Parathyroid adenoma (tissue), 2 donors: ENCODE measurements around the gene PIAS2.
A peak's percentile ranks its signal among the peaks of the same experiment; 100 is the strongest.

Experiments used
- H2AFZ ChIP-seq: fragments of 300-600 bp; sonication (generic); one replicate; pipeline ENCODE4 v1.7.0; 2017; ENCODE audit warnings: antibody characterized with exemption, mild to moderate bottlenecking
- H3K27ac ChIP-seq: fragments of 300-600 bp; sonication (generic); one replicate; pipeline ENCODE4 v1.7.0; 2017
- H3K27me3 ChIP-seq: fragments of 300-600 bp; sonication (generic); one replicate; pipeline ENCODE4 v1.7.0; 2017; ENCODE audit warnings: low read length; ENCODE audit not compliant: control insufficient read depth, insufficient read depth
- H3K36me3 ChIP-seq: fragments of 300-600 bp; sonication (generic); one replicate; pipeline ENCODE4 v1.7.0; 2017; ENCODE audit warnings: low read length; ENCODE audit not compliant: control insufficient read depth, insufficient read depth
- H3K4me1 ChIP-seq: fragments of 300-600 bp; sonication (generic); one replicate; pipeline ENCODE4 v1.7.0; 2017; ENCODE audit warnings: control low read depth
- H3K4me2 ChIP-seq: fragments of 300-600 bp; sonication (generic); one replicate; pipeline ENCODE4 v1.7.0; 2017; ENCODE audit warnings: low read length
- H3K4me3 ChIP-seq: fragments of 300-600 bp; sonication (generic); one replicate; pipeline ENCODE4 v1.7.0; 2017; ENCODE audit warnings: low read depth, low read length
- H3K79me2 ChIP-seq: fragments of 300-600 bp; sonication (generic); one replicate; pipeline ENCODE4 v1.7.0; 2017; ENCODE audit warnings: control low read depth
- H3K9ac ChIP-seq: fragments of 300-600 bp; sonication (generic); one replicate; pipeline ENCODE4 v1.7.0; 2017; ENCODE audit warnings: mild to moderate bottlenecking
- H3K9me3 ChIP-seq: fragments of 300-600 bp; sonication (generic); one replicate; pipeline ENCODE4 v1.7.0; 2017; ENCODE audit warnings: low read length; ENCODE audit not compliant: control insufficient read depth
- TF ChIP-seq, protein P1 (sequence below): fragments of 300-600 bp; sonication (generic); IDR thresholded peaks from one replicate; pipeline ENCODE4 v1.7.0; 2017; ENCODE audit warnings: antibody characterized with exemption, mild to moderate bottlenecking
- donor health status: primary hyperparathyroidism.

Gene PIAS2

DNA sequence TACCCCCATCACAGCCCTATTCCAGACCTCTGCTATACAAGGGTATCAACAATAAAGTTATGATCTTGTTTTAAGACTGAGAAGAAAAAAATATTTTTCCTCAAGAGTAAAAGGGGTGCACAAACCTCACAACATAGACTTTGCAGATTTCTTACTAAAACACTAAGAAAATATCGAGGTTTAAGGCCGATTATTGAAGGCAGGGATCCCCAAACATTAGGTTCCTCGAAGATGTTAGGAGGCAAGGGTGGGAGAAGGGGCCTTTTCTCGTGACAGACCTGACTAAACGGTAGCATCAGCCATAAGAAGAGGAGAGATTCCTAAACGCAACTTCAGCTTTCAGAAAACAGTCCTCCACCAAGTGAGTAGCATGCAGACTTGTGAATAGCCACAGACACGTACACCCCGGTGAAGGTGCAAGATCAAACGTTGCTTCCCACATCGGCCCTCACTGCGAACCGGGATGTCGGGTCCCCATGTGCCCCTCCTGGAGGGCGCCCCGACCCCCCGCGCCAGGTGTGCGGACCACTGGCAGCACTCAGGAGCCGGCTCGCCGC lies 678 bp downstream of the PIAS2 start:
- H3K4me3 ChIP-seq: peak overlapping the region; percentile 68
- no peaks in the 10 kb centered on the region for H3K36me3 ChIP-seq
- H3K79me2 ChIP-seq: peaks cover 33% of the 10 kb centered on the region
- H3K9ac ChIP-seq: no peak overlapping the region
- no peaks in the 10 kb centered on the region for H3K9me3 ChIP-seq
- peaks cover 2% of the 10 kb centered on the region for H3K4me1 ChIP-seq
- TF ChIP-seq, protein P1, sequence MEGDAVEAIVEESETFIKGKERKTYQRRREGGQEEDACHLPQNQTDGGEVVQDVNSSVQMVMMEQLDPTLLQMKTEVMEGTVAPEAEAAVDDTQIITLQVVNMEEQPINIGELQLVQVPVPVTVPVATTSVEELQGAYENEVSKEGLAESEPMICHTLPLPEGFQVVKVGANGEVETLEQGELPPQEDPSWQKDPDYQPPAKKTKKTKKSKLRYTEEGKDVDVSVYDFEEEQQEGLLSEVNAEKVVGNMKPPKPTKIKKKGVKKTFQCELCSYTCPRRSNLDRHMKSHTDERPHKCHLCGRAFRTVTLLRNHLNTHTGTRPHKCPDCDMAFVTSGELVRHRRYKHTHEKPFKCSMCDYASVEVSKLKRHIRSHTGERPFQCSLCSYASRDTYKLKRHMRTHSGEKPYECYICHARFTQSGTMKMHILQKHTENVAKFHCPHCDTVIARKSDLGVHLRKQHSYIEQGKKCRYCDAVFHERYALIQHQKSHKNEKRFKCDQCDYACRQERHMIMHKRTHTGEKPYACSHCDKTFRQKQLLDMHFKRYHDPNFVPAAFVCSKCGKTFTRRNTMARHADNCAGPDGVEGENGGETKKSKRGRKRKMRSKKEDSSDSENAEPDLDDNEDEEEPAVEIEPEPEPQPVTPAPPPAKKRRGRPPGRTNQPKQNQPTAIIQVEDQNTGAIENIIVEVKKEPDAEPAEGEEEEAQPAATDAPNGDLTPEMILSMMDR: no peak
- no peaks in the 10 kb centered on the region for H3K27me3 ChIP-seq
- H3K27ac ChIP-seq: peak overlapping the region; percentile 96
- peak overlapping the region; percentile 89 for H3K4me2 ChIP-seq
- peak overlapping the region; percentile 78 for H2AFZ ChIP-seq

DNA sequence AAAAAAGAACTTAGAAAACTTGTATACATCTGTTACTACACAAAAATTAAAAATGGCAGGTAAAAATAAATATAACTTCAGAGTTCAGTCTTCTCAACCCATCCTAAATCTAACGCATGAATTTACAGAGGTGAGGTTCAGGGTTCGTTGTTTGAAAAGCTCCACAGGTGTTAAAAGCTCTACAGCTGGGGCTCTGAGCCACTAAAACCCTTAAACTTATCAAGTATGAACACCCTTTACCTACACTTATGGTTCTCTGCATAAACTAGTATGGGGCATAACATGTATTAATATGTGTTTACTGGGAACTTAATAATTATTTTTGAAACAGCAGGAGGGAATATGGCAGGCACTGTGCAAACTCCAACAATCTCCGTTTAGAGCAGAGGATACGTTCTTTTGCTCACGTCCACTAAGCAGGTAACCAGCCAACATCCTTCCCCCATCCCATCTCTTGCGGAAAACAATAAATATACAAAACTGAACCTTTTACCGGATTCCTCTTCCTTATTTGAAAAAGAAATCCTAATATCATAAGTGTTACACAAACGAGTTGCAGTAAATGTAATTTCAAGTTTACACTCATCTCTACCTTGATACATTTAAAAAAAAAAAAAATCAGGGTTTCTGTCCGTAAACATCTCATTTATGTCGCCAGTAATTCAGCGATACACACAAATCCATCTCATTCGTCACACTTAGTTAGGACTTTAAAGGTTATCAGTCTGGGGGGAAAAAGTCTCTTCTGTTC lies 1.3 kb downstream of the PIAS2 start:
- Histone ChIP-seq H3K79me2 (peaks cover 39% of the 10 kb centered on the region), H3K9ac (no peak overlapping the region), H3K4me3 (peak overlapping the region; percentile 68), H3K9me3 (no peaks in the 10 kb centered on the region), H3K4me1 (peaks cover 2% of the 10 kb centered on the region), H3K27ac (peak overlapping the region; percentile 96), H2AFZ (peak overlapping the region; percentile 78), H3K27me3 (no peaks in the 10 kb centered on the region), H3K4me2 (peak overlapping the region; percentile 89), H3K36me3 (no peaks in the 10 kb centered on the region)
- TF ChIP-seq, protein P1: no peak

DNA sequence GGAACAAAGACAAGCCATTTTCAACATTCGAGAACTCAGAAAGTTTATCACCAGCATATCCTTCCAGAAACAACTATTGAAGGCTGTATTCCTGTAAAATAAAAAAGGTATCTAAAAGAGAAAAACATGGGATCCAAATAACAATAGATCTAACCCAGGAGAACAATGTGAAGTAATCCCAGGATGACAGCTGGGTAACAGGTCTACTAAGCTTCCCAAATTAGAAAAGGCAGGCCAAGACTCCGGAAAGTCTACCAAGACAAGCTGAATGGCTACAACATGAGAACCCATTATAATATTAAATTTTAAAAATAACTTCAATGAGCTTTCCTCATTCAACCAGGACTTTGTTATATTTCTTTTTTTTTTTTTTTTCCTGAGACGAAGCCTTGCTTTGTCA lies 6.5 kb downstream of the PIAS2 start:
- Histone ChIP-seq H3K4me3 (no peak overlapping the region), H3K4me1 (peaks cover 2% of the 10 kb centered on the region), H3K9me3 (no peaks in the 10 kb centered on the region), H3K4me2 (peak overlapping the region; percentile 9), H2AFZ (no peak overlapping the region), H3K36me3 (no peaks in the 10 kb centered on the region), H3K79me2 (peaks cover 63% of the 10 kb centered on the region), H3K27ac (no peak overlapping the region), H3K27me3 (no peaks in the 10 kb centered on the region), H3K9ac (no peak overlapping the region)
- TF ChIP-seq, protein P1: no peak

DNA sequence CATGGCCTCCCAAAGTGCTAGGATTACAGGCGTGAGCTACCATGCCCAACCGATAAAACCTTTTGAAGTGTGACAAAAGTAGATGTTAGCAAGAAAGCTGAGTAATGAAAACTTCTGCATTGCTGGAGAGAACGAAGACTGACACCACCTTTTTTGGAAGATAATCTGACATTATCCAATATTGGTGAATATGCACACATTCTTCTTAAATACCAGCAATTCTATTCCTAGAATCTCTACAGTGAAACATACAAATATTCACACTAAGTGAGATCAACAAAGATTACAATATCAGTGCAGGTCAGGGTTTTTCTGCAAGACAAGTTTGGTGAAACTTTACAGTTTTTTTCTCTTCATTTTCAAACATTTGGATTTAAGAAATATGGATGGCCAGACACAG lies 7.8 kb downstream of the PIAS2 start:
- TF ChIP-seq, protein P1: no peak
- H3K9me3 ChIP-seq: no peaks in the 10 kb centered on the region
- H3K36me3 ChIP-seq: no peaks in the 10 kb centered on the region
- no peak overlapping the region for H3K4me3 ChIP-seq
- H3K4me2 ChIP-seq: no peak overlapping the region
- no peak overlapping the region for H3K9ac ChIP-seq
- H3K4me1 ChIP-seq: peaks cover 2% of the 10 kb centered on the region
- no peak overlapping the region for H2AFZ ChIP-seq
- H3K27ac ChIP-seq: no peak overlapping the region
- H3K27me3 ChIP-seq: no peaks in the 10 kb centered on the region
- peaks cover 53% of the 10 kb centered on the region for H3K79me2 ChIP-seq
